Muscle of leg (tissue), 16 donors: ENCODE measurements around the gene LRRK2. TPM values are rescaled to one million over a fixed set of nuclear protein-coding genes. Genes with fewer than 3 reads are reported as not detected.

Experiments used
- DNase-seq: peaks from one replicate; pipeline ENCODE4 v3.0.0; 2013
- H3K27ac ChIP-seq: one replicate; pipeline ENCODE4 v1.5.1; 2013; ENCODE audit warnings: mild to moderate bottlenecking, low read length, control low read depth
- H3K27me3 ChIP-seq: one replicate; pipeline ENCODE4 v1.6.1; 2013; ENCODE audit warnings: low read length; ENCODE audit not compliant: control insufficient read depth, insufficient read depth
- H3K36me3 ChIP-seq: one replicate; pipeline ENCODE4 v1.6.1; 2013; ENCODE audit warnings: low read length; ENCODE audit not compliant: control insufficient read depth, insufficient read depth
- H3K4me1 ChIP-seq: one replicate; pipeline ENCODE4 v1.6.1; 2013; ENCODE audit warnings: low read length; ENCODE audit not compliant: control insufficient read depth, insufficient read depth
- H3K4me3 ChIP-seq: one replicate; pipeline ENCODE4 v1.5.1; 2013; ENCODE audit warnings: low read length, control low read depth
- H3K9me3 ChIP-seq: replicated peaks from 2 replicates; pipeline ENCODE4 v1.6.1; 2013; ENCODE audit warnings: low read depth, low read length; ENCODE audit not compliant: control insufficient read depth
- WGBS: methylation state at CpG from one replicate; pipeline ENCODE4 v1.1.5; 2013; ENCODE audit warnings: missing lambda C conversion rate; ENCODE audit not compliant: insufficient coverage; 5-methylcytosine and 5-hydroxymethylcytosine counted together
- long read RNA-seq, 11 donors: transcript quantifications; one replicate each; lab custom pipeline, GENCODE V29; 2026
- polyA plus RNA-seq, 8 donors: library from polyadenylated mRNA; unstranded; fragments of 120-200 nt; gene quantifications; one replicate each; pipeline versions ENCODE4 v1.2.1 to v1.2.3, GENCODE V29; 2013; ENCODE audit warnings: inconsistent platforms in 1 of 8, low replicate concordance in 1 of 8; ENCODE audit not compliant: insufficient read length in 8 of 8, insufficient read depth in 1 of 8
- total RNA-seq: library from RNA; stranded (reverse); fragments of 120-200 nt; gene quantifications from one replicate; pipeline ENCODE4 v1.2.4, GENCODE V29; 2013

The LRRK2 gene
- total RNA-seq (5.9 TPM), polyA plus RNA-seq (1 to 10 TPM; 2.7 to 5.1 (median 3.1) TPM)
- long read RNA-seq, donor 1: 0 reads
- long read RNA-seq, donor 2: 0 reads
- long read RNA-seq, donor 3: 0 reads
- long read RNA-seq, donor 4: 0 reads
- long read RNA-seq, donor 5: 0 reads
- long read RNA-seq, donor 6: 0 reads
- long read RNA-seq, donor 7: 0 reads
- long read RNA-seq, donor 8: 0 reads
- long read RNA-seq, donor 9: 0 reads
- long read RNA-seq, donor 10: 0 reads
- long read RNA-seq, donor 11: 0 reads

- Histone ChIP-seq H3K27ac (peak within 1 kb of the TSS; percentile 71), H3K27me3 (no peaks in the 10 kb centered on the region), H3K4me1 (peaks cover 3% of the 10 kb centered on the region), H3K36me3 (no peaks in the 10 kb centered on the region), H3K4me3 (peak within 1 kb of the TSS; percentile 52), H3K9me3 (no peaks in the 10 kb centered on the region)
- under 1% methylated on average over 75 of the region's 78 CpGs for WGBS
- peak; percentile 91 for DNase-seq
Measured at GRCh38 chr12:40224439-40225291, at the start of gene LRRK2. Gene LRRK2 (plus strand): TSS chr12:40224997. CDS start chr12:40225132, 135 bp downstream.

GRCh38 chr12:40175045-40175444 lies 49.8 kb upstream of the LRRK2 start:
- WGBS: no CpG with 5 or more reads among the region's 2 CpGs

GRCh38 chr12:40175489-40175888 lies 49.3 kb upstream of the LRRK2 start:
- no peak for DNase-seq
- H3K4me1 ChIP-seq: no peaks in the 10 kb centered on the region
- H3K27me3 ChIP-seq: no peaks in the 10 kb centered on the region
- H3K36me3 ChIP-seq: no peaks in the 10 kb centered on the region
- H3K9me3 ChIP-seq: no peaks in the 10 kb centered on the region
- no peak overlapping the region for H3K27ac ChIP-seq
- H3K4me3 ChIP-seq: no peak overlapping the region
- 97% methylated on average over 3 of the region's 3 CpGs for WGBS

More at GRCh38 chr12:40175045-40175444, 49.8 kb upstream of the LRRK2 start:
- Histone ChIP-seq H3K4me3 (no peak overlapping the region), H3K27ac (no peak overlapping the region), H3K27me3 (no peaks in the 10 kb centered on the region), H3K36me3 (no peaks in the 10 kb centered on the region), H3K4me1 (no peaks in the 10 kb centered on the region), H3K9me3 (no peaks in the 10 kb centered on the region)
- DNase-seq: no peak

GRCh38 chr12:40178701-40179100 lies 46.1 kb upstream of the LRRK2 start:
- no CpG with 5 or more reads among the region's 4 CpGs for WGBS
- no peaks in the 10 kb centered on the region for H3K36me3 ChIP-seq
- no peak for DNase-seq

GRCh38 chr12:40181490-40181889 lies 43.3 kb upstream of the LRRK2 start:
- Histone ChIP-seq H3K4me1 (no peaks in the 10 kb centered on the region), H3K9me3 (no peaks in the 10 kb centered on the region), H3K27me3 (no peaks in the 10 kb centered on the region), H3K27ac (no peak overlapping the region), H3K4me3 (no peak overlapping the region), H3K36me3 (no peaks in the 10 kb centered on the region)
- no CpG with 5 or more reads among the region's 1 CpG for WGBS
- no peak for DNase-seq

More at GRCh38 chr12:40178701-40179100, 46.1 kb upstream of the LRRK2 start:
- H3K27me3 ChIP-seq: no peaks in the 10 kb centered on the region
- no peak overlapping the region for H3K27ac ChIP-seq
- no peaks in the 10 kb centered on the region for H3K9me3 ChIP-seq
- H3K4me1 ChIP-seq: no peaks in the 10 kb centered on the region
- H3K4me3 ChIP-seq: no peak overlapping the region

GRCh38 chr12:40183715-40184114 lies 41.1 kb upstream of the LRRK2 start:
- no peaks in the 10 kb centered on the region for H3K36me3 ChIP-seq
- H3K27me3 ChIP-seq: no peaks in the 10 kb centered on the region
- no peaks in the 10 kb centered on the region for H3K9me3 ChIP-seq
- no peaks in the 10 kb centered on the region for H3K4me1 ChIP-seq
- no peak overlapping the region for H3K27ac ChIP-seq
- H3K4me3 ChIP-seq: no peak overlapping the region
- DNase-seq: no peak
- no CpG with 5 or more reads among the region's 1 CpG for WGBS

- no peak for DNase-seq
- no peaks in the 10 kb centered on the region for H3K9me3 ChIP-seq
- H3K27me3 ChIP-seq: no peaks in the 10 kb centered on the region
- no CpG with 5 or more reads among the region's 4 CpGs for WGBS
- no peak overlapping the region for H3K27ac ChIP-seq
- H3K36me3 ChIP-seq: no peaks in the 10 kb centered on the region
- H3K4me1 ChIP-seq: no peaks in the 10 kb centered on the region
- no peak overlapping the region for H3K4me3 ChIP-seq
Measured at GRCh38 chr12:40184493-40185302, 40.1 kb upstream of the LRRK2 start.

- H3K4me3 ChIP-seq: no peak overlapping the region
- H3K27ac ChIP-seq: no peak overlapping the region
- no peaks in the 10 kb centered on the region for H3K9me3 ChIP-seq
- DNase-seq: no peak
- WGBS: 83% methylated on average over 4 of the region's 4 CpGs
- no peaks in the 10 kb centered on the region for H3K27me3 ChIP-seq
- H3K4me1 ChIP-seq: no peaks in the 10 kb centered on the region
- no peaks in the 10 kb centered on the region for H3K36me3 ChIP-seq
Measured at GRCh38 chr12:40185303-40185693, 39.5 kb upstream of the LRRK2 start.

GRCh38 chr12:40188558-40189320 lies 36.1 kb upstream of the LRRK2 start:
- Histone ChIP-seq H3K9me3 (no peaks in the 10 kb centered on the region), H3K27me3 (no peaks in the 10 kb centered on the region), H3K36me3 (no peaks in the 10 kb centered on the region), H3K4me3 (no peak overlapping the region), H3K4me1 (no peaks in the 10 kb centered on the region), H3K27ac (no peak overlapping the region)
- no peak for DNase-seq
- 89% methylated on average over 5 of the region's 6 CpGs for WGBS
